Activated T-helper 1 cell treated with anti-CD3 and anti-CD28 coated beads, Interleukin-12 subunit alpha, Interleukin-12 subunit beta, Interleukin-2, Interleukin-4 antibody, amounts not matched to agents 30 ng/mL and 10 ng/mL and 1 ng/mL, durations not matched to agents 14 hours and 24 hours and 36 hours (primary cell): ENCODE measurements around the gene ZNF346. TPM values are rescaled to one million over a fixed set of nuclear protein-coding genes. Genes with fewer than 3 reads are reported as not detected.
A peak's percentile ranks its signal among the peaks of the same experiment; 100 is the strongest.
"Not testable (repeated sequence)": the region's sequence is repeated elsewhere in the genome, so short reads cannot be mapped to it uniquely, and the experiment has no call there.

Experiments used
- DNase-seq: peaks from one replicate; pipeline ENCODE4 v3.0.0; 2021; ENCODE audit warnings: low spot score
- H3K27ac Mint-ChIP-seq: one replicate; pipeline ENCODE4 v1.8.0; 2021; ENCODE audit warnings: mild to moderate bottlenecking, mixed read lengths
- H3K27me3 Mint-ChIP-seq: one replicate; pipeline ENCODE4 v1.8.0; 2022; ENCODE audit warnings: mild to moderate bottlenecking, moderate library complexity, mixed read lengths; ENCODE audit not compliant: insufficient read depth
- H3K36me3 Mint-ChIP-seq: one replicate; pipeline ENCODE4 v1.8.0; 2021; ENCODE audit warnings: low read depth, mixed read lengths
- H3K4me1 Mint-ChIP-seq: one replicate; pipeline ENCODE4 v1.8.0; 2021; ENCODE audit warnings: low read depth, mixed read lengths
- H3K4me3 Mint-ChIP-seq: one replicate; pipeline ENCODE4 v1.8.0; 2021; ENCODE audit warnings: mild to moderate bottlenecking, moderate library complexity, mixed read lengths
- H3K9me3 Mint-ChIP-seq: one replicate; pipeline ENCODE4 v1.8.0; 2021; ENCODE audit warnings: mixed read lengths
- intact Hi-C: fragments of 100-400 bp; cut with micrococcal nuclease; formaldehyde crosslinking; loops from one replicate; pipeline ENCODE4 v1.15.1; 2024
- total RNA-seq: library from RNA; stranded (reverse); gene quantifications from 2 replicates; pipeline ENCODE4 v1.2.3, GENCODE V29; 2022

Gene ZNF346
- total RNA-seq: 31.6 and 32.9 TPM in 2 replicates

- peak within 1 kb of the TSS; percentile 98 for H3K4me3 Mint-ChIP-seq
- intact Hi-C loops: loop anchor here (1.0 to 10.0 kb wide), 5 partner anchors 16 to 1182 kb away; partner anchors contain the start of genes DDX41, HNRNPAB, NSD1 and UIMC1
- peaks cover 37% of the 10 kb centered on the region for H3K4me1 Mint-ChIP-seq
- H3K27ac Mint-ChIP-seq: peak within 1 kb of the TSS; percentile 94
- no peaks in the 10 kb centered on the region for H3K27me3 Mint-ChIP-seq
- peaks cover 13% of the 10 kb centered on the region for H3K36me3 Mint-ChIP-seq
- peak; percentile 87 for DNase-seq
- no peaks in the 10 kb centered on the region for H3K9me3 Mint-ChIP-seq
Observed at GRCh38 chr5:177022386-177023302, at the start of gene ZNF346. ZNF346 (plus strand) TSS chr5:177022696; CDS start chr5:177022739, 43 bp downstream.

- intact Hi-C loops: no loop called here
- Mint-ChIP-seq H3K27ac (no peak overlapping the region), H3K36me3 (peaks cover 29% of the 10 kb centered on the region), H3K4me3 (no peak overlapping the region), H3K27me3 (no peaks in the 10 kb centered on the region), H3K9me3 (no peaks in the 10 kb centered on the region), H3K4me1 (no peaks in the 10 kb centered on the region)
- no peak for DNase-seq
Observed at GRCh38 chr5:176979669-176980068, 42.8 kb upstream of the ZNF346 start.

GRCh38 chr5:176980818-176981217, 41.7 kb upstream of the ZNF346 start:
- peaks cover 22% of the 10 kb centered on the region for H3K36me3 Mint-ChIP-seq

GRCh38 chr5:176983112-176983511, 39.4 kb upstream of the ZNF346 start:
- H3K27me3 Mint-ChIP-seq, H3K9me3 Mint-ChIP-seq, DNase-seq, intact Hi-C loops, H3K4me3 Mint-ChIP-seq: not testable (repeated sequence)
- Mint-ChIP-seq H3K4me1 (peaks cover 11% of the 10 kb centered on the region), H3K36me3 (peaks cover 19% of the 10 kb centered on the region), H3K27ac (peak overlapping the region; percentile 29)

More at GRCh38 chr5:176980818-176981217, 41.7 kb upstream of the ZNF346 start:
- no peak overlapping the region for H3K27ac Mint-ChIP-seq
- H3K4me1 Mint-ChIP-seq: peaks cover 6% of the 10 kb centered on the region
- no peaks in the 10 kb centered on the region for H3K27me3 Mint-ChIP-seq
- DNase-seq: no peak
- intact Hi-C loops: no loop called here
- H3K4me3 Mint-ChIP-seq: no peak overlapping the region
- no peaks in the 10 kb centered on the region for H3K9me3 Mint-ChIP-seq

- intact Hi-C loops, H3K9me3 Mint-ChIP-seq, H3K4me3 Mint-ChIP-seq, H3K27ac Mint-ChIP-seq, DNase-seq, H3K27me3 Mint-ChIP-seq: not testable (repeated sequence)
- Mint-ChIP-seq H3K4me1 (peaks cover 15% of the 10 kb centered on the region), H3K36me3 (peaks cover 22% of the 10 kb centered on the region)
Observed at GRCh38 chr5:176983593-176983992, 38.9 kb upstream of the ZNF346 start.

GRCh38 chr5:176984176-176984575, 38.3 kb upstream of the ZNF346 start:
- not testable (repeated sequence) for H3K9me3 Mint-ChIP-seq, H3K4me3 Mint-ChIP-seq
- H3K4me1 Mint-ChIP-seq: peaks cover 15% of the 10 kb centered on the region

GRCh38 chr5:176985516-176985915, 37.0 kb upstream of the ZNF346 start:
- DNase-seq: peak; percentile 11
- intact Hi-C loops: no loop called here
- H3K27me3 Mint-ChIP-seq: no peaks in the 10 kb centered on the region
- no peak overlapping the region for H3K4me3 Mint-ChIP-seq
- H3K4me1 Mint-ChIP-seq: peaks cover 15% of the 10 kb centered on the region
- H3K27ac Mint-ChIP-seq: no peak overlapping the region
- peaks cover 12% of the 10 kb centered on the region for H3K36me3 Mint-ChIP-seq
- H3K9me3 Mint-ChIP-seq: no peaks in the 10 kb centered on the region

More at GRCh38 chr5:176984176-176984575, 38.3 kb upstream of the ZNF346 start:
- DNase-seq, H3K27ac Mint-ChIP-seq, intact Hi-C loops, H3K27me3 Mint-ChIP-seq: not testable (repeated sequence)
- peaks cover 17% of the 10 kb centered on the region for H3K36me3 Mint-ChIP-seq

GRCh38 chr5:176986280-176986679, 36.2 kb upstream of the ZNF346 start:
- Mint-ChIP-seq H3K9me3 (no peaks in the 10 kb centered on the region), H3K4me3 (no peak overlapping the region), H3K36me3 (peaks cover 9% of the 10 kb centered on the region), H3K4me1 (peaks cover 15% of the 10 kb centered on the region), H3K27me3 (no peaks in the 10 kb centered on the region), H3K27ac (no peak overlapping the region)
- no peak for DNase-seq
- intact Hi-C loops: no loop called here

GRCh38 chr5:176987583-176987982, 34.9 kb upstream of the ZNF346 start:
- no peaks in the 10 kb centered on the region for H3K9me3 Mint-ChIP-seq
- no peak overlapping the region for H3K27ac Mint-ChIP-seq
- H3K27me3 Mint-ChIP-seq: no peaks in the 10 kb centered on the region
- intact Hi-C loops: no loop called here
- peaks cover 4% of the 10 kb centered on the region for H3K36me3 Mint-ChIP-seq
- H3K4me3 Mint-ChIP-seq: no peak overlapping the region
- H3K4me1 Mint-ChIP-seq: peaks cover 15% of the 10 kb centered on the region
- no peak for DNase-seq

- H3K27ac Mint-ChIP-seq, intact Hi-C loops, H3K4me3 Mint-ChIP-seq, H3K27me3 Mint-ChIP-seq, DNase-seq: not testable (repeated sequence)
- Mint-ChIP-seq H3K36me3 (peaks cover 14% of the 10 kb centered on the region), H3K4me1 (peaks cover 37% of the 10 kb centered on the region), H3K9me3 (peaks cover 11% of the 10 kb centered on the region)
Observed at GRCh38 chr5:176993081-176993480, 29.4 kb upstream of the ZNF346 start.

GRCh38 chr5:176994460-176995121, 27.9 kb upstream of the ZNF346 start:
- peaks cover 16% of the 10 kb centered on the region for H3K36me3 Mint-ChIP-seq
- H3K9me3 Mint-ChIP-seq: peaks cover 11% of the 10 kb centered on the region
- H3K4me1 Mint-ChIP-seq: peaks cover 36% of the 10 kb centered on the region
- intact Hi-C loops: no loop called here
- H3K27ac Mint-ChIP-seq: no peak overlapping the region
- no peaks in the 10 kb centered on the region for H3K27me3 Mint-ChIP-seq
- no peak for DNase-seq
- no peak overlapping the region for H3K4me3 Mint-ChIP-seq

- H3K9me3 Mint-ChIP-seq: peaks cover 11% of the 10 kb centered on the region
- no peak for DNase-seq
- H3K27ac Mint-ChIP-seq: no peak overlapping the region
- H3K27me3 Mint-ChIP-seq: no peaks in the 10 kb centered on the region
- peaks cover 17% of the 10 kb centered on the region for H3K36me3 Mint-ChIP-seq
- H3K4me3 Mint-ChIP-seq: no peak overlapping the region
- H3K4me1 Mint-ChIP-seq: peaks cover 38% of the 10 kb centered on the region
- intact Hi-C loops: no loop called here
Observed at GRCh38 chr5:176995122-176995490, 27.4 kb upstream of the ZNF346 start.
